ENCODE results near the gene TWF1.
A peak's percentile ranks its signal among the peaks of the same experiment; 100 is the strongest.
"Not testable (repeated sequence)": the region's sequence is repeated elsewhere in the genome, so short reads cannot be mapped to it uniquely, and the experiment has no call there.

The TWF1 gene

DNA sequence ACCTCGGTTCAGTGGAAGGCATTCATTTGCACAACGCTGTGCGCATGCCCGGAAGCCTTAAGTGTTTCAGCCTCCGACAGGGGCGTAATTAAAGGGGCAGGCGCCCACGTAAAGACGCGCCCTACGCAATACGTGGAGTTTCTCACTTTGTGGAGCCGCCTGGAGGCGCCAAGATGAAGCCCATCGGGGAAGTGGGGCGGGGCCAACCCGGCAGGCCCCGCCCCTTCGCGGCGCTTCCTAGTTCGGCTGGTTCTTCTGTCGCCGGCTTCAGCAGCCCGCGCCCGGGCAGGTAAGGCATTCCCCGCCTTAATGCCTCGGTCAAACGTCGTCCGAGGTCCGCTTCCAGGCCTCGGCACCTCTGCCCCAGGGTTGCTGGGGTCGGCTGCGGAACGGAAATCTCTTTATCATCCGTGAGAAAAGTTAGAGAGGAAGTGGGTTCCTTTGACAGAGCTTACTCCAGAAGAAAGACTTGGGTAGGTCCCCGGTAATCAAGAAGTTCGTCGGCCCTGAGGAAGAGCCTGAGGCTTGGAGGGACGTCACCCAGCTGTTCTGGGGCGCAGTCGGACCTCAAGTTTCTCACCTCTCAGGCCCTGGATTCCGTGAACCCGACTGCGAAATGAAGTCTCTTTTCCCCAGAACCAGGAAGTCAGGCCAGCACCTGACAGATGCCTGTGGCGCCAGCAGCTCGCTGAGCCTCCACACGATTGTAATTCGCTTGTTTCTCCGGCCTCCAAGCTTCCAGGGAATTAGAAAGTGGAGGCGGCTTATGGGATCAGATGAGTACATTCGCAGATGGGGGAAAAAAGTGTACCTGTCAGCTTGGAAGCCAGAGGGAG is 47.2 kb downstream of the TWF1 start, which contains the start of the genes IRAK4 and PUS7L:
Gene IRAK4, plus strand, starts transcription at position 224 of the 836 bp plus-strand sequence. CDS start 9,161 bp downstream, outside the sequence.
Gene PUS7L, minus strand, starts transcription at position 63 of the 836 bp plus-strand sequence. CDS start 3,545 bp downstream, outside the sequence.
- peak; percentile 96 for DNase-seq (ENCODE audit: low read depth)
- TF ChIP-seq, protein P1, sequence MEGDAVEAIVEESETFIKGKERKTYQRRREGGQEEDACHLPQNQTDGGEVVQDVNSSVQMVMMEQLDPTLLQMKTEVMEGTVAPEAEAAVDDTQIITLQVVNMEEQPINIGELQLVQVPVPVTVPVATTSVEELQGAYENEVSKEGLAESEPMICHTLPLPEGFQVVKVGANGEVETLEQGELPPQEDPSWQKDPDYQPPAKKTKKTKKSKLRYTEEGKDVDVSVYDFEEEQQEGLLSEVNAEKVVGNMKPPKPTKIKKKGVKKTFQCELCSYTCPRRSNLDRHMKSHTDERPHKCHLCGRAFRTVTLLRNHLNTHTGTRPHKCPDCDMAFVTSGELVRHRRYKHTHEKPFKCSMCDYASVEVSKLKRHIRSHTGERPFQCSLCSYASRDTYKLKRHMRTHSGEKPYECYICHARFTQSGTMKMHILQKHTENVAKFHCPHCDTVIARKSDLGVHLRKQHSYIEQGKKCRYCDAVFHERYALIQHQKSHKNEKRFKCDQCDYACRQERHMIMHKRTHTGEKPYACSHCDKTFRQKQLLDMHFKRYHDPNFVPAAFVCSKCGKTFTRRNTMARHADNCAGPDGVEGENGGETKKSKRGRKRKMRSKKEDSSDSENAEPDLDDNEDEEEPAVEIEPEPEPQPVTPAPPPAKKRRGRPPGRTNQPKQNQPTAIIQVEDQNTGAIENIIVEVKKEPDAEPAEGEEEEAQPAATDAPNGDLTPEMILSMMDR (IDR thresholded peaks at IDR 0.05; ENCODE audit: low read depth, low read length, missing control alignments): peak; percentile 36
- H3K4me3 ChIP-seq (ENCODE audit: low read depth, low read length): peak within 1 kb of the TSS; percentile 89

DNA sequence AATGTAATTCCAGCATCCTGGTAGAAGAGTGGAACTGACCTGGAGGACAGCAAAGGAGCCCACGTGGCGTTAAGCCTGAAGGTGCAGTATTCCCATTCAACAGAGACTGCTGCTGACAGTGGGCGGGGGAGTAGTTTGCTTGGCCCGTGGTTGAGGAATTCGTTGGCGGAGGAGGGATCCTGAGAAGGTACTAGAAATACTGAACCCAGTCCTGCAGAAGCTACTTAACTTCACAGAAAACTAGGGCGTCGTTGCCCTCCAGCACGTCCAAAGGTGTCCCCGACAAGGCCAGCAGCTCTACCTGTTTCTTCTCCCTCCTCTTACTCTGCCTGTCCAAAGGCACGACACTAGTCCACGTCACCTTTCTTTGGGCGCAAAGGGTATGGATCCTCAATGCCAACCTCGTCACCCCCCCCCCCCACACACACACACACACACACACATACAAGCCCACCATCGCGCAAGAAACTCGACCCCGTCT is 47.8 kb downstream of the TWF1 start:
- H3K4me3 ChIP-seq (ENCODE audit: low read depth, low read length): peak overlapping the region; percentile 89
- TF ChIP-seq, protein P1 (IDR thresholded peaks at IDR 0.05; ENCODE audit: low read depth, low read length, missing control alignments): no peak
- DNase-seq (ENCODE audit: low read depth): peak; percentile 10

DNA sequence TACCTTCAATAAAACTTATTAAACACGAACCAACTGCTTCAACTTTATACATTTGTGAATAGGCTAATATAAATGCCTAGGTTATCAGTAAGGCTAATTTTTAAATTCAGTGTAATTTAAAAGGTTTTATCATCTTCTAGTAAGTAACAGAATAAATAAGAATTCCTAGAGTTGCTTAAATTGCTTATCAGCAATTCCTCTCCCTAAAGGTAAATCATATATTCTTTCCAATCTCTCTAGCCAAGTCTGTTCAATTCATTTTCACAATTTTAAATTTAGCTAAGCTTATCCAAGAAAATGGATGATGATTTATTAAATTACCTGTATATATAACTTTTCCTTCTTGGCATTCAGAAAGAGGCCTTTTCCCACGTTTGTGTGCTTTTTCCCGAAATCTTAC is 52.1 kb downstream of the TWF1 start:
- TF ChIP-seq, protein P1 (IDR thresholded peaks at IDR 0.05; ENCODE audit: low read depth, low read length, missing control alignments): no peak
- no peak overlapping the region for H3K4me3 ChIP-seq (ENCODE audit: low read depth, low read length)
- no peak for DNase-seq (ENCODE audit: low read depth)

DNA sequence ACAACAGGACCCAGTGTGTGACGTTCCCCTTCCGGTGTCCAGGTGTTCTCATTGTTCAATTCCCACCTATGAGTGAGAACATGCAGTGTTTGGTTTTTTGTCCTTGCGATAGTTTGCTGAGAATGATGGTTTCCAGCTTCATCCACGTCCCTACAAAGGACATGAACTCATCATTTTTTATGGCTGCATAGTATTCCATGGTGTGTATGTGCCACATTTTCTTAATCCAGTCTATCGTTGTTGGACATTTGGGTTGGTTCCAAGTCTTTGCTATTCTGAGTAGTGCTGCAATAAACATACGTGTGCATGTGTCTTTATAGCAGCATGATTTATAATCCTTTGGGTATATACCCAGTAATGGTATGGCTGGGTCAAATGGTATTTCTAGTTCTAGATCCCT is 54.8 kb downstream of the TWF1 start:
- DNase-seq (ENCODE audit: low read depth); H3K4me3 ChIP-seq (ENCODE audit: low read depth, low read length): not testable (repeated sequence)

DNA sequence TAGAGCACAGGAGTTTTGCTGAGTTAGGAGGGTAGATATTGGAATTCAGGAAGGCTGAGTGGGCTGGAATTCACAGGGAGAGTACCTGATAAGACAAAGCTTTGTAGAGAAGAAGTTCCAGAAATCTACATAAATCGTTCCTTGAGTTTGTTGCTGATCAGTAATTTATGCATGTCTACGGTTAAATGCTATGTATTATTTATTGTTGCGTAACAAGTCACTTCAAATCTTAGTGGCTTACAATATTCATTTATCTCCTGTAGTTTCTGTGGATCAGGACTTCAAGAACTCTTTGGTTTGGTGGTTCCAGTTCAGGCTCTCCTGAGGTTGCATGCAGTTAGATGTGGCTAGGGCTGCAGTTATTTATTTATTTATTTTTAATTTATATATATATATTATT is 55.3 kb downstream of the TWF1 start:
- H3K4me3 ChIP-seq (ENCODE audit: low read depth, low read length): no peak overlapping the region
- no peak for DNase-seq (ENCODE audit: low read depth)
- TF ChIP-seq, protein P1 (IDR thresholded peaks at IDR 0.05; ENCODE audit: low read depth, low read length, missing control alignments): no peak

DNA sequence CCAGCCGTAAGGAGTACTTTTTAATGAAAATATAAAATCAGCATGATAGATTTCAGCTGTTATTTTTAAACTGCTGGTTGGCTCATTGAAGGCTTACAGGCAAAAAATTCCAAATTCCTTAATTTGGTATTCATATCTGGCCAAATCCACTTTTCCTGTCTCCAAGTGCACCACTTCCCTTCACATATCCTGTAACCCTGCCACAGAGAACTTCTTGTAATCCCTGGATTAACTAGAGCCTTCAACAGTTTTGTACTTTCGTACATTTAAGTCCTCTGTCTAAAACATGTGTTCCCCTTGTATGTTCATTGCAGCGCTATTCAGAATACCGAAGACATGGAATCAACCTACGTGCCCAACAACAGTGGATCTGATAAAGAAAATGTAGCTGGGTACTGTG is 57.1 kb downstream of the TWF1 start:
- TF ChIP-seq, protein P1 (IDR thresholded peaks at IDR 0.05; ENCODE audit: low read depth, low read length, missing control alignments): no peak
- DNase-seq (ENCODE audit: low read depth): no peak
- H3K4me3 ChIP-seq (ENCODE audit: low read depth, low read length): no peak overlapping the region

DNA sequence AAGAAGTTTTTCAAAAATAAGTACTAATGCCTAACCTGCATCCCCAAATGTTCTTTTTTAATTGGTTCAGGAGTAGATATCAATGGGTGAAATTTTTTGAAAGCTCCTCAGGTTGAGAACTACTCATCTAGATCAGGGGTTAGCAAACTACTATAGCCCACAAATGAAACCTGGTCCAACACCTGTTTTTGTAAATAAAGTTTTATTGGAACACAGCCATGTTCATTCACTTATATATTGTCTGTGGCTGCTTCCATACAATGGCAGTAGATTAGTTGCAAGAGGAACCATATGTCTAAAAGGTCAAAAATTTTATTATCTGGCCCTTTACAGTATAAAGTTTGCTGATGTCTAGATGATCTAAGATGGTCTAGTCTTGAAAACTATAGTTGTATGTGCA is 61.3 kb downstream of the TWF1 start:
- H3K4me3 ChIP-seq (ENCODE audit: low read depth, low read length): no peak overlapping the region
- TF ChIP-seq, protein P1 (IDR thresholded peaks at IDR 0.05; ENCODE audit: low read depth, low read length, missing control alignments): no peak
- no peak for DNase-seq (ENCODE audit: low read depth)

Data from GM12864 (cell line).